RWPE1 (cell line): ENCODE measurements around the gene ESRRG.
A peak's percentile ranks its signal among the peaks of the same experiment; 100 is the strongest.

Source experiments
- CTCF ChIA-PET: fragments of 350-600 bp; sonication (Branson Sonifier 250); formaldehyde crosslinking; extraction: SDS; loops from one replicate; lab custom pipeline; 2021; lab: Yijun Ruan, JAX
- POLR2A ChIA-PET: fragments of 400-600 bp; formaldehyde crosslinking; extraction: SDS; loops from one replicate; lab custom pipeline; 2020; ENCODE audit warnings: antibody characterized with exemption; ENCODE audit not compliant: low non-redundant PET; lab: Yijun Ruan, JAX
- DNase-seq: peaks from one replicate; pipeline ENCODE4 v3.0.0; 2012; ENCODE audit warnings: low spot score
- H3K27ac ChIP-seq: fragments of 450-650 bp; 2 replicates; pipeline ENCODE4 v1.5.1; 2017
- CTCF ChIP-seq: fragments of 450-650 bp; conservative IDR thresholded peaks from 2 replicates; pipeline ENCODE4 v1.5.1; 2017; ENCODE audit warnings: low read depth, mild to moderate bottlenecking

The ESRRG gene

GRCh38 chr1:216679108-216679507 lies 44.1 kb downstream of the ESRRG start:
- ChIA-PET POLR2A (no interaction called here), CTCF (no interaction called here)
- no peak for TF ChIP-seq CTCF
- H3K27ac ChIP-seq = no peak overlapping the region
- no peak for DNase-seq

- no peak overlapping the region for H3K27ac ChIP-seq
- POLR2A ChIA-PET = no interaction called here
- no peak for TF ChIP-seq CTCF
- DNase-seq = peak; percentile 12
- CTCF ChIA-PET = interaction anchor here (0.6 kb wide), 1 partner anchor 128 kb away, joined by 3 read pairs; no protein-coding TSS in a partner anchor
Observed at GRCh38 chr1:216670118-216670883, 52.9 kb downstream of the ESRRG start.

- H3K27ac ChIP-seq = no peak overlapping the region
- no peak for TF ChIP-seq CTCF
- ChIA-PET POLR2A (no interaction called here), CTCF (no interaction called here)
- no peak for DNase-seq
Observed at GRCh38 chr1:216666441-216666840, 56.8 kb downstream of the ESRRG start.

GRCh38 chr1:216665856-216666255 lies 57.4 kb downstream of the ESRRG start:
- DNase-seq = no peak
- ChIA-PET POLR2A (no interaction called here), CTCF (no interaction called here)
- TF ChIP-seq CTCF = no peak
- no peak overlapping the region for H3K27ac ChIP-seq

GRCh38 chr1:216665406-216665805 lies 57.8 kb downstream of the ESRRG start:
- no peak for TF ChIP-seq CTCF
- CTCF ChIA-PET = no interaction called here
- no peak for DNase-seq
- no peak overlapping the region for H3K27ac ChIP-seq
- POLR2A ChIA-PET = no interaction called here

- no peak overlapping the region for H3K27ac ChIP-seq
- POLR2A ChIA-PET = no interaction called here
- DNase-seq = no peak
- no peak for TF ChIP-seq CTCF
- CTCF ChIA-PET = interaction anchor here (0.6 kb wide), 1 partner anchor 1523 kb away, joined by 3 read pairs; no protein-coding TSS in a partner anchor
Observed at GRCh38 chr1:216662681-216663080, 60.5 kb downstream of the ESRRG start.
